ENCODE measurements around the gene UCK2. TPM values are rescaled to one million over a fixed set of nuclear protein-coding genes. Genes with fewer than 3 reads are reported as not detected.

Gene UCK2
- total and polyA plus RNA-seq, 2 experiments from 2014 or later, result 101 to 149 TPM

DNA sequence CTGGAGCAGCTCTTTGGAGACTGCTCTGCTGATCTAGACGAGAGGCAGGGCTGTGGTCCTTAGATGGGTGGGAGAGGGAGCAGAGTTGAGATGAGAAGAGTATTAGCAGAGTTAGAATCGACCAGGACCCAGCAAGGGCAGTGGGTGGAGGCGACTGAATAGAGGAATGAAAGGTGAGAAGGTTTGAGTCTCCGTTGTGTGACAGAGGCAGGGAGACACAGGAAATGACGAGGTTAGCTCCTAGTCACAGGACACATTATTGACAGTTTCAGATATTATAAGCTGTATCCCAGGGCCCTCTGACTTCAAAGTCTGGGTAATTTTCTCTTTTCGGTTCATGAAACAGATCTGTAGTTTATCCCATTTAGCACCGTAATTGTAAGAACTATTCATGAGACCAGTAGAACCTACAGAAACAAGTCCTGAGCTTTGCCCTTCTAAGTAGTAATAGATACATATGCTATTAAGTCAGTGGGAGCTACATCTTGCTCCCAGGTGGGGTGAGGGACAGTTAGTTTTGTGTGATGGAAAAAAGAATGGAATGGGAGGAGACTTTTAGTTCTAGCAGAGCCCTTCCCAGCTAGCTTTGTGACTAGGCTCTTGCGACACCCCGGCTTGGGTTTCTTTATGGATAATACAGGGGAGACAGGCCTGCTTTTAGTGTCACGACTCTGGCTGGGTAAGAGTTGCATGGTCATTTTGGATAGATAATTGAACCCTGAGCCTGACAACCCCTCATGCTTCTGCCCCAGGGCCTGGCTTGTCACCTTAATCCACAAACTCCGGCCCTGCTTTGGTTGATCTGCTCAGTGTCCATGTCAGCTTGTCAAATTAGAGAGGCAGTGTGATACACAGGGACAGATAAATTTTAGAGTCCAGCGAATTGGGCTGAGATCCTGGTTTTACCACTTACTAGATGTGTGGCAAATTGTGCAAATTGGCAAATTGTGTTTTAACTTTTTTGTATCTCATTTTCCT lies 70.2 kb downstream of the UCK2 start:
- ATAC-seq (no peak), DNase-seq (ENCODE audit: low spot score) (no peak)
- Histone ChIP-seq H3K9me2 (ENCODE audit: insufficient read depth) (no peaks in the 10 kb centered on the region), H3K4me3 (no peak overlapping the region), H4K20me1 (replicated peaks; ENCODE audit: insufficient read depth) (peaks cover 30% of the 10 kb centered on the region), H3K79me2 (replicated peaks; ENCODE audit: insufficient read depth) (peaks cover 77% of the 10 kb centered on the region), H3K27me3 (ENCODE audit: insufficient read depth) (no peaks in the 10 kb centered on the region), H3K36me3 (ENCODE audit: insufficient read depth) (peaks cover 22% of the 10 kb centered on the region), H3K4me1 (ENCODE audit: insufficient read depth) (no peaks in the 10 kb centered on the region), H3K4me2 (no peak overlapping the region), H2AFZ (no peak overlapping the region), H3K27ac (ENCODE audit: low read depth) (peak overlapping the region; percentile 63), H3F3A (replicated peaks; ENCODE audit: low read depth) (no peaks in the 10 kb centered on the region)
- H3K27ac Mint-ChIP-seq, result peak overlapping the region; percentile 10; the same call in 1 of the 2 replicates
- no peak for TF ChIP-seq CREB1 (CRISPR knock-in tag; IDR thresholded peaks at IDR 0.05; ENCODE audit: low read depth)
- TF ChIP-seq POLR2AphosphoS5 (IDR thresholded peaks at IDR 0.05; ENCODE audit: low read depth), result no peak
- TF ChIP-seq NANOG (IDR thresholded peaks at IDR 0.05; ENCODE audit: borderline replicate concordance), result no peak
- no peak for TF ChIP-seq JUNB (IDR thresholded peaks at IDR 0.05; ENCODE audit: unreplicated experiment)
- TF ChIP-seq, protein P1, sequence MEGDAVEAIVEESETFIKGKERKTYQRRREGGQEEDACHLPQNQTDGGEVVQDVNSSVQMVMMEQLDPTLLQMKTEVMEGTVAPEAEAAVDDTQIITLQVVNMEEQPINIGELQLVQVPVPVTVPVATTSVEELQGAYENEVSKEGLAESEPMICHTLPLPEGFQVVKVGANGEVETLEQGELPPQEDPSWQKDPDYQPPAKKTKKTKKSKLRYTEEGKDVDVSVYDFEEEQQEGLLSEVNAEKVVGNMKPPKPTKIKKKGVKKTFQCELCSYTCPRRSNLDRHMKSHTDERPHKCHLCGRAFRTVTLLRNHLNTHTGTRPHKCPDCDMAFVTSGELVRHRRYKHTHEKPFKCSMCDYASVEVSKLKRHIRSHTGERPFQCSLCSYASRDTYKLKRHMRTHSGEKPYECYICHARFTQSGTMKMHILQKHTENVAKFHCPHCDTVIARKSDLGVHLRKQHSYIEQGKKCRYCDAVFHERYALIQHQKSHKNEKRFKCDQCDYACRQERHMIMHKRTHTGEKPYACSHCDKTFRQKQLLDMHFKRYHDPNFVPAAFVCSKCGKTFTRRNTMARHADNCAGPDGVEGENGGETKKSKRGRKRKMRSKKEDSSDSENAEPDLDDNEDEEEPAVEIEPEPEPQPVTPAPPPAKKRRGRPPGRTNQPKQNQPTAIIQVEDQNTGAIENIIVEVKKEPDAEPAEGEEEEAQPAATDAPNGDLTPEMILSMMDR (conservative IDR thresholded peaks at IDR 0.05; ENCODE audit: low read depth in 2 of 2), result no peak
- no peak for TF ChIP-seq REST (IDR thresholded peaks at IDR 0.05; ENCODE audit: unreplicated experiment)
- no peak for TF ChIP-seq ZNF114 (CRISPR knock-in tag; IDR thresholded peaks at IDR 0.05)
- TF ChIP-seq EZH2 (IDR thresholded peaks at IDR 0.05; ENCODE audit: low read depth, unreplicated experiment), result no peak
- no peak for TF ChIP-seq EZH2phosphoT487 (IDR thresholded peaks at IDR 0.05; ENCODE audit: unreplicated experiment)
- TF ChIP-seq, protein P2, sequence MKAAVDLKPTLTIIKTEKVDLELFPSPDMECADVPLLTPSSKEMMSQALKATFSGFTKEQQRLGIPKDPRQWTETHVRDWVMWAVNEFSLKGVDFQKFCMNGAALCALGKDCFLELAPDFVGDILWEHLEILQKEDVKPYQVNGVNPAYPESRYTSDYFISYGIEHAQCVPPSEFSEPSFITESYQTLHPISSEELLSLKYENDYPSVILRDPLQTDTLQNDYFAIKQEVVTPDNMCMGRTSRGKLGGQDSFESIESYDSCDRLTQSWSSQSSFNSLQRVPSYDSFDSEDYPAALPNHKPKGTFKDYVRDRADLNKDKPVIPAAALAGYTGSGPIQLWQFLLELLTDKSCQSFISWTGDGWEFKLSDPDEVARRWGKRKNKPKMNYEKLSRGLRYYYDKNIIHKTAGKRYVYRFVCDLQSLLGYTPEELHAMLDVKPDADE (IDR thresholded peaks at IDR 0.05), result no peak
- no peak for TF ChIP-seq ZNF331 (CRISPR knock-in tag; IDR thresholded peaks at IDR 0.05; ENCODE audit: low read depth)
- TF ChIP-seq, protein P3, sequence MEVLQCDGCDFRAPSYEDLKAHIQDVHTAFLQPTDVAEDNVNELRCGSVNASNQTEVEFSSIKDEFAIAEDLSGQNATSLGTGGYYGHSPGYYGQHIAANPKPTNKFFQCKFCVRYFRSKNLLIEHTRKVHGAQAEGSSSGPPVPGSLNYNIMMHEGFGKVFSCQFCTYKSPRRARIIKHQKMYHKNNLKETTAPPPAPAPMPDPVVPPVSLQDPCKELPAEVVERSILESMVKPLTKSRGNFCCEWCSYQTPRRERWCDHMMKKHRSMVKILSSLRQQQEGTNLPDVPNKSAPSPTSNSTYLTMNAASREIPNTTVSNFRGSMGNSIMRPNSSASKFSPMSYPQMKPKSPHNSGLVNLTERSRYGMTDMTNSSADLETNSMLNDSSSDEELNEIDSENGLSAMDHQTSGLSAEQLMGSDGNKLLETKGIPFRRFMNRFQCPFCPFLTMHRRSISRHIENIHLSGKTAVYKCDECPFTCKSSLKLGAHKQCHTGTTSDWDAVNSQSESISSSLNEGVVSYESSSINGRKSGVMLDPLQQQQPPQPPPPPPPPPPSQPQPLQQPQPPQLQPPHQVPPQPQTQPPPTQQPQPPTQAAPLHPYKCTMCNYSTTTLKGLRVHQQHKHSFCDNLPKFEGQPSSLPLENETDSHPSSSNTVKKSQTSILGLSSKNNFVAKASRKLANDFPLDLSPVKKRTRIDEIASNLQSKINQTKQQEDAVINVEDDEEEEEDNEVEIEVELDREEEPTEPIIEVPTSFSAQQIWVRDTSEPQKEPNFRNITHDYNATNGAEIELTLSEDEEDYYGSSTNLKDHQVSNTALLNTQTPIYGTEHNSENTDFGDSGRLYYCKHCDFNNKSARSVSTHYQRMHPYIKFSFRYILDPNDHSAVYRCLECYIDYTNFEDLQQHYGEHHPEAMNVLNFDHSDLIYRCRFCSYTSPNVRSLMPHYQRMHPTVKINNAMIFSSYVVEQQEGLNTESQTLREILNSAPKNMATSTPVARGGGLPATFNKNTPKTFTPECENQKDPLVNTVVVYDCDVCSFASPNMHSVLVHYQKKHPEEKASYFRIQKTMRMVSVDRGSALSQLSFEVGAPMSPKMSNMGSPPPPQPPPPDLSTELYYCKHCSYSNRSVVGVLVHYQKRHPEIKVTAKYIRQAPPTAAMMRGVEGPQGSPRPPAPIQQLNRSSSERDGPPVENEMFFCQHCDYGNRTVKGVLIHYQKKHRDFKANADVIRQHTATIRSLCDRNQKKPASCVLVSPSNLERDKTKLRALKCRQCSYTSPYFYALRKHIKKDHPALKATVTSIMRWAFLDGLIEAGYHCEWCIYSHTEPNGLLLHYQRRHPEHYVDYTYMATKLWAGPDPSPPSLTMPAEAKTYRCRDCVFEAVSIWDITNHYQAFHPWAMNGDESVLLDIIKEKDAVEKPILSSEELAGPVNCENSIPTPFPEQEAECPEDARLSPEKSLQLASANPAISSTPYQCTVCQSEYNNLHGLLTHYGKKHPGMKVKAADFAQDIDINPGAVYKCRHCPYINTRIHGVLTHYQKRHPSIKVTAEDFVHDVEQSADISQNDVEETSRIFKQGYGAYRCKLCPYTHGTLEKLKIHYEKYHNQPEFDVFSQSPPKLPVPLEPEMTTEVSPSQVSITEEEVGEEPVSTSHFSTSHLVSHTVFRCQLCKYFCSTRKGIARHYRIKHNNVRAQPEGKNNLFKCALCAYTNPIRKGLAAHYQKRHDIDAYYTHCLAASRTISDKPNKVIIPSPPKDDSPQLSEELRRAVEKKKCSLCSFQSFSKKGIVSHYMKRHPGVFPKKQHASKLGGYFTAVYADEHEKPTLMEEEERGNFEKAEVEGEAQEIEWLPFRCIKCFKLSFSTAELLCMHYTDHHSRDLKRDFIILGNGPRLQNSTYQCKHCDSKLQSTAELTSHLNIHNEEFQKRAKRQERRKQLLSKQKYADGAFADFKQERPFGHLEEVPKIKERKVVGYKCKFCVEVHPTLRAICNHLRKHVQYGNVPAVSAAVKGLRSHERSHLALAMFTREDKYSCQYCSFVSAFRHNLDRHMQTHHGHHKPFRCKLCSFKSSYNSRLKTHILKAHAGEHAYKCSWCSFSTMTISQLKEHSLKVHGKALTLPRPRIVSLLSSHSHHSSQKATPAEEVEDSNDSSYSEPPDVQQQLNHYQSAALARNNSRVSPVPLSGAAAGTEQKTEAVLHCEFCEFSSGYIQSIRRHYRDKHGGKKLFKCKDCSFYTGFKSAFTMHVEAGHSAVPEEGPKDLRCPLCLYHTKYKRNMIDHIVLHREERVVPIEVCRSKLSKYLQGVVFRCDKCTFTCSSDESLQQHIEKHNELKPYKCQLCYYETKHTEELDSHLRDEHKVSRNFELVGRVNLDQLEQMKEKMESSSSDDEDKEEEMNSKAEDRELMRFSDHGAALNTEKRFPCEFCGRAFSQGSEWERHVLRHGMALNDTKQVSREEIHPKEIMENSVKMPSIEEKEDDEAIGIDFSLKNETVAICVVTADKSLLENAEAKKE (CRISPR knock-in tag; IDR thresholded peaks at IDR 0.05), result no peak
- no peak for TF ChIP-seq STAT1 (IDR thresholded peaks at IDR 0.05; ENCODE audit: unreplicated experiment)
- no peaks in the 10 kb centered on the region for H3K9me3 Mint-ChIP-seq
- peaks cover 77% of the 10 kb centered on the region for H3K36me3 Mint-ChIP-seq (ENCODE audit: low read depth)
- H3K4me1 Mint-ChIP-seq, result peaks cover 12% of the 10 kb centered on the region; the same call in 1 of the 3 replicates
- peaks cover 11% of the 10 kb centered on the region for H3K27me3 Mint-ChIP-seq (ENCODE audit: insufficient read depth, low read depth, poor library complexity)
- no peak overlapping the region for H3K4me3 Mint-ChIP-seq
